Breast epithelium (tissue), 4 donors: ENCODE results near the gene TMCO4. TPM values are rescaled to one million over a fixed set of nuclear protein-coding genes. Genes with fewer than 3 reads are reported as not detected.
A peak's percentile ranks its signal among the peaks of the same experiment; 100 is the strongest.

Experiments
- DNase-seq, 2 donors: peaks; one replicate each; pipeline ENCODE4 v3.0.0-alpha.2; 2019; ENCODE audit warnings: low spot score in 2 of 2
- H3K27ac ChIP-seq, 2 donors: fragments of 200-600 bp; sonication (generic) in 1 of 2; one replicate each; pipeline ENCODE4 v1.5.1; 2016 to 2019; ENCODE audit warnings: mild to moderate bottlenecking in 1 of 2
- H3K27me3 ChIP-seq, 2 donors: fragments of 200-600 bp; sonication (generic) in 1 of 2; one replicate each; pipeline versions ENCODE4 v1.5.1 to v1.6.0; 2017 to 2019; ENCODE audit warnings: control low read depth in 1 of 2, mild to moderate bottlenecking in 1 of 2
- H3K36me3 ChIP-seq: fragments of 200-600 bp; one replicate; pipeline ENCODE4 v1.5.1; 2019
- H3K4me1 ChIP-seq, 2 donors: fragments of 200-600 bp; sonication (generic); one replicate each; pipeline ENCODE4 v1.5.1; 2016 to 2019; ENCODE audit warnings: control low read depth in 1 of 2
- H3K4me3 ChIP-seq, 3 donors: fragments of 200-600 bp; sonication (generic); 1 replicate in 2 of 3; 2 replicates in 1 of 3; pipeline ENCODE4 v1.5.1; 2016 to 2019; ENCODE audit warnings: mild to moderate bottlenecking in 3 of 3, moderate library complexity in 2 of 3
- H3K9me3 ChIP-seq, 2 donors: fragments of 200-600 bp; sonication (generic) in 1 of 2; one replicate each; pipeline ENCODE4 v1.5.1; 2016 to 2019; ENCODE audit warnings: control low read depth in 1 of 2
- CTCF ChIP-seq, 3 donors: fragments of 450-650 bp; IDR thresholded peaks; one replicate each; pipeline ENCODE4 v1.5.1; 2016 to 2017; ENCODE audit warnings: antibody characterized with exemption in 3 of 3, mild to moderate bottlenecking in 3 of 3, moderate library complexity in 3 of 3
- POLR2A ChIP-seq: fragments of 450-650 bp; IDR thresholded peaks from one replicate; pipeline ENCODE4 v1.6.1; 2016; ENCODE audit warnings: antibody characterized with exemption, mild to moderate bottlenecking, moderate library complexity
- POLR2AphosphoS5 ChIP-seq, 3 donors: sonication (generic); formaldehyde crosslinking; IDR thresholded peaks; one replicate each; pipeline ENCODE4 v1.6.1; 2017; ENCODE audit warnings: antibody characterized with exemption in 3 of 3
- intact Hi-C: fragments of 100-400 bp; cut with DNase I; formaldehyde crosslinking; loops from one replicate; pipeline ENCODE4 v1.15.1; 2023; ENCODE audit warnings: low total_unique reads
- total RNA-seq, 3 donors: library from RNA; depleted of rRNA; stranded (reverse); fragments of >200 nt; gene quantifications; one replicate each; pipeline ENCODE4 v1.1.0, GENCODE V29; 2016

Gene TMCO4
- total RNA-seq, 3 donors from 2014 or later: 26.7 to 44.2 (median 34.1) TPM

GRCh38 chr1:19804831-19805251 lies 5.1 kb upstream of the TMCO4 start:
- TF ChIP-seq POLR2AphosphoS5 (IDR thresholded peaks at IDR 0.05) (no peak), CTCF (IDR thresholded peaks at IDR 0.05) (no peak), POLR2A (no peak)
- no peak overlapping the region for H3K27ac ChIP-seq
- no peaks in the 10 kb centered on the region for H3K9me3 ChIP-seq
- no peaks in the 10 kb centered on the region for H3K27me3 ChIP-seq
- H3K36me3 ChIP-seq: no peaks in the 10 kb centered on the region
- H3K4me3 ChIP-seq: no peak overlapping the region
- no peaks in the 10 kb centered on the region for H3K4me1 ChIP-seq
- no peak for DNase-seq
- intact Hi-C loops: no loop called here

GRCh38 chr1:19802269-19802668 lies 2.6 kb upstream of the TMCO4 start:
- H3K9me3 ChIP-seq: no peaks in the 10 kb centered on the region
- no peaks in the 10 kb centered on the region for H3K4me1 ChIP-seq
- intact Hi-C loops: no loop called here
- H3K4me3 ChIP-seq: no peak overlapping the region
- no peaks in the 10 kb centered on the region for H3K27me3 ChIP-seq
- no peaks in the 10 kb centered on the region for H3K36me3 ChIP-seq
- no peak overlapping the region for H3K27ac ChIP-seq
- no peak for DNase-seq
- no peak for TF ChIP-seq POLR2AphosphoS5 (IDR thresholded peaks at IDR 0.05)
- no peak for TF ChIP-seq CTCF (IDR thresholded peaks at IDR 0.05)
- no peak for TF ChIP-seq POLR2A

- H3K9me3 ChIP-seq: no peaks in the 10 kb centered on the region
- H3K27me3 ChIP-seq: no peaks in the 10 kb centered on the region
- peak overlapping the region; percentile 84 to 91 for H3K27ac ChIP-seq
- H3K4me1 ChIP-seq: no peaks in the 10 kb centered on the region
- intact Hi-C loops: no loop called here
- peak overlapping the region; percentile 74 to 79 (median 76) for H3K4me3 ChIP-seq
- DNase-seq: peak; percentile 24 to 60
- TF ChIP-seq CTCF (IDR thresholded peaks at IDR 0.05) (no peak), POLR2AphosphoS5 (IDR thresholded peaks at IDR 0.05) (peak in 1 of 3 donors; percentile 28)
- H3K36me3 ChIP-seq: no peaks in the 10 kb centered on the region
Measured at GRCh38 chr1:19800076-19800804, 524 bp upstream of the TMCO4 start.

GRCh38 chr1:19798486-19799229 lies 1.1 kb downstream of the TMCO4 start:
- TF ChIP-seq POLR2A (no peak), CTCF (IDR thresholded peaks at IDR 0.05) (no peak), POLR2AphosphoS5 (IDR thresholded peaks at IDR 0.05) (no peak)
- H3K9me3 ChIP-seq: no peaks in the 10 kb centered on the region
- no peaks in the 10 kb centered on the region for H3K4me1 ChIP-seq
- H3K27me3 ChIP-seq: no peaks in the 10 kb centered on the region
- intact Hi-C loops: no loop called here
- no peaks in the 10 kb centered on the region for H3K36me3 ChIP-seq
- peak overlapping the region; percentile 74 to 79 (median 76) for H3K4me3 ChIP-seq
- peak overlapping the region; percentile 84 to 91 for H3K27ac ChIP-seq
- no peak for DNase-seq

- H3K9me3 ChIP-seq: no peaks in the 10 kb centered on the region
- H3K4me3 ChIP-seq: no peak overlapping the region
- peak overlapping the region in 1 of 2 donors; percentile 91 for H3K27ac ChIP-seq
- H3K4me1 ChIP-seq: no peaks in the 10 kb centered on the region
- intact Hi-C loops: no loop called here
- no peak for DNase-seq
- H3K27me3 ChIP-seq: no peaks in the 10 kb centered on the region
- no peaks in the 10 kb centered on the region for H3K36me3 ChIP-seq
- TF ChIP-seq POLR2A (no peak), CTCF (IDR thresholded peaks at IDR 0.05) (no peak), POLR2AphosphoS5 (IDR thresholded peaks at IDR 0.05) (no peak)
Measured at GRCh38 chr1:19797827-19798226, 1.9 kb downstream of the TMCO4 start.
